ENCODE results near the gene ATG16L2.
"Not testable (repeated sequence)": the region's sequence is repeated elsewhere in the genome, so short reads cannot be mapped to it uniquely, and the experiment has no call there.

The ATG16L2 gene

GRCh38 chr11:72793425-72794367 is 20.5 kb upstream of the ATG16L2 start, which contains the start of gene STARD10:
TSS of gene STARD10 (minus strand) at chr11:72794047. CDS start at chr11:72781181, 12,866 bp downstream.
- peak; percentile 90 for TF ChIP-seq CTCF (conservative IDR thresholded peaks at IDR 0.05; ENCODE audit: low read depth, low read length)
- H3K4me3 ChIP-seq (ENCODE audit: low read length), result peak within 1 kb of the TSS; percentile 85

GRCh38 chr11:72798361-72798760 is 15.8 kb upstream of the ATG16L2 start:
- no peak for TF ChIP-seq CTCF (conservative IDR thresholded peaks at IDR 0.05; ENCODE audit: low read depth, low read length)
- no peak for DNase-seq (ENCODE audit: low read depth)
- H3K4me3 ChIP-seq (ENCODE audit: low read length), result no peak overlapping the region

More at GRCh38 chr11:72793425-72794367, 20.5 kb upstream of the ATG16L2 start, which contains the start of gene STARD10:
- peak; percentile 76 for DNase-seq (ENCODE audit: low read depth)

GRCh38 chr11:72799441-72799840 is 14.8 kb upstream of the ATG16L2 start:
- TF ChIP-seq CTCF (conservative IDR thresholded peaks at IDR 0.05; ENCODE audit: low read depth, low read length), result no peak
- DNase-seq (ENCODE audit: low read depth), result no peak

GRCh38 chr11:72802822-72803221 is 11.4 kb upstream of the ATG16L2 start:
- no peak for DNase-seq (ENCODE audit: low read depth)
- TF ChIP-seq CTCF (conservative IDR thresholded peaks at IDR 0.05; ENCODE audit: low read depth, low read length), result no peak
- no peak overlapping the region for H3K4me3 ChIP-seq (ENCODE audit: low read length)

More at GRCh38 chr11:72799441-72799840, 14.8 kb upstream of the ATG16L2 start:
- H3K4me3 ChIP-seq (ENCODE audit: low read length), result no peak overlapping the region

- no peak for TF ChIP-seq CTCF (conservative IDR thresholded peaks at IDR 0.05; ENCODE audit: low read depth, low read length)
- no peak overlapping the region for H3K4me3 ChIP-seq (ENCODE audit: low read length)
- DNase-seq (ENCODE audit: low read depth), result no peak
Measured at GRCh38 chr11:72805216-72805615, 9.0 kb upstream of the ATG16L2 start.

GRCh38 chr11:72806378-72806777 is 7.8 kb upstream of the ATG16L2 start:
- not testable (repeated sequence) for DNase-seq (ENCODE audit: low read depth); H3K4me3 ChIP-seq (ENCODE audit: low read length)

- no peak for DNase-seq (ENCODE audit: low read depth)
- H3K4me3 ChIP-seq (ENCODE audit: low read length), result no peak overlapping the region
- TF ChIP-seq CTCF (conservative IDR thresholded peaks at IDR 0.05; ENCODE audit: low read depth, low read length), result no peak
Measured at GRCh38 chr11:72807021-72807693, 7.1 kb upstream of the ATG16L2 start.

All from retinal pigment epithelial cell (primary cell).